ENCODE data around the gene SPOCK1.
A peak's percentile ranks its signal among the peaks of the same experiment; 100 is the strongest.

SPOCK1 gene

GRCh38 chr5:137440795-137441194 is 58.3 kb downstream of the SPOCK1 start:
- DNase-seq = no peak

GRCh38 chr5:137439645-137440044 is 59.5 kb downstream of the SPOCK1 start:
- no peak for DNase-seq

GRCh38 chr5:137438932-137439331 is 60.2 kb downstream of the SPOCK1 start:
- no peak for DNase-seq

- DNase-seq = no peak
Observed at GRCh38 chr5:137437774-137438173, 61.4 kb downstream of the SPOCK1 start.

GRCh38 chr5:137433539-137433938 is 65.6 kb downstream of the SPOCK1 start:
- no peak for DNase-seq

- no peak for DNase-seq
Observed at GRCh38 chr5:137432376-137432775, 66.8 kb downstream of the SPOCK1 start.

- DNase-seq = no peak
Observed at GRCh38 chr5:137431051-137431450, 68.1 kb downstream of the SPOCK1 start.

- DNase-seq = peak; percentile 33
Observed at GRCh38 chr5:137415231-137415681, 83.9 kb downstream of the SPOCK1 start.

GRCh38 chr5:137414112-137414755 is 84.9 kb downstream of the SPOCK1 start:
- DNase-seq = peak; percentile 49

GRCh38 chr5:137412136-137412535 is 87.0 kb downstream of the SPOCK1 start:
- DNase-seq = peak; percentile 3

- peak; percentile 37 for DNase-seq
Observed at GRCh38 chr5:137410234-137411010, 88.7 kb downstream of the SPOCK1 start.

GRCh38 chr5:137409736-137410135 is 89.4 kb downstream of the SPOCK1 start:
- no peak for DNase-seq

- DNase-seq = peak; percentile 27
Observed at GRCh38 chr5:137407090-137407489, 92.0 kb downstream of the SPOCK1 start.

GRCh38 chr5:137405393-137405792 is 93.7 kb downstream of the SPOCK1 start:
- peak; percentile 35 for DNase-seq

- DNase-seq = no peak
Observed at GRCh38 chr5:137403869-137404268, 95.3 kb downstream of the SPOCK1 start.

GRCh38 chr5:137402436-137403187 is 96.5 kb downstream of the SPOCK1 start:
- no peak for DNase-seq

- DNase-seq = no peak
Observed at GRCh38 chr5:137401946-137402345, 97.2 kb downstream of the SPOCK1 start.

- no peak for DNase-seq
Observed at GRCh38 chr5:137400571-137400970, 98.6 kb downstream of the SPOCK1 start.

GRCh38 chr5:137399911-137400310 is 99.2 kb downstream of the SPOCK1 start:
- no peak for DNase-seq

- no peak for DNase-seq
Observed at GRCh38 chr5:137398751-137399150, 100.4 kb downstream of the SPOCK1 start.

GRCh38 chr5:137398154-137398553 is 101.0 kb downstream of the SPOCK1 start:
- no peak for DNase-seq

- DNase-seq = no peak
Observed at GRCh38 chr5:137395011-137395755, 103.9 kb downstream of the SPOCK1 start.

GRCh38 chr5:137394380-137394779 is 104.7 kb downstream of the SPOCK1 start:
- DNase-seq = no peak
